Cerebellar cortex (tissue), 1 donor: ENCODE data around the gene ATP5F1E.

Source experiments
- DNase-seq: peaks from one replicate; pipeline ENCODE4 v3.0.0-alpha.2; 2015; ENCODE audit warnings: low spot score

The ATP5F1E gene

GRCh38 chr20:59032023-59032712 is at the start of gene ATP5F1E:
Gene ATP5F1E (minus strand): TSS chr20:59032335. CDS start chr20:59032251, 84 bp downstream.
- DNase-seq: peak; percentile 95

GRCh38 chr20:59081036-59081435 is 48.9 kb upstream of the ATP5F1E start:
- no peak for DNase-seq

GRCh38 chr20:59078231-59078630 is 46.1 kb upstream of the ATP5F1E start:
- DNase-seq: no peak

- no peak for DNase-seq
Observed at GRCh38 chr20:59077705-59078104, 45.6 kb upstream of the ATP5F1E start.

- DNase-seq: no peak
Observed at GRCh38 chr20:59075934-59076508, 43.9 kb upstream of the ATP5F1E start.

- no peak for DNase-seq
Observed at GRCh38 chr20:59074456-59074855, 42.3 kb upstream of the ATP5F1E start.

- DNase-seq: no peak
Observed at GRCh38 chr20:59073582-59073981, 41.4 kb upstream of the ATP5F1E start.

GRCh38 chr20:59071216-59071615 is 39.1 kb upstream of the ATP5F1E start:
- no peak for DNase-seq

GRCh38 chr20:59069026-59069425 is 36.9 kb upstream of the ATP5F1E start:
- DNase-seq: no peak

- DNase-seq: no peak
Observed at GRCh38 chr20:59068534-59068933, 36.4 kb upstream of the ATP5F1E start.

GRCh38 chr20:59064214-59064722 is 32.1 kb upstream of the ATP5F1E start:
- no peak for DNase-seq

GRCh38 chr20:59063358-59064213 is 31.5 kb upstream of the ATP5F1E start:
- DNase-seq: peak; percentile 46

GRCh38 chr20:59062081-59062480 is 29.9 kb upstream of the ATP5F1E start:
- no peak for DNase-seq

- no peak for DNase-seq
Observed at GRCh38 chr20:59055302-59055701, 23.2 kb upstream of the ATP5F1E start.

- no peak for DNase-seq
Observed at GRCh38 chr20:59051666-59052185, 19.6 kb upstream of the ATP5F1E start.

- no peak for DNase-seq
Observed at GRCh38 chr20:59050437-59050836, 18.3 kb upstream of the ATP5F1E start.

GRCh38 chr20:59048681-59049030 is 16.5 kb upstream of the ATP5F1E start:
- DNase-seq: no peak

GRCh38 chr20:59047938-59048680 is 16.0 kb upstream of the ATP5F1E start:
- DNase-seq: no peak

GRCh38 chr20:59046862-59047261 is 14.7 kb upstream of the ATP5F1E start:
- no peak for DNase-seq

GRCh38 chr20:59044796-59045195 is 12.7 kb upstream of the ATP5F1E start:
- DNase-seq: no peak

- no peak for DNase-seq
Observed at GRCh38 chr20:59044295-59044694, 12.2 kb upstream of the ATP5F1E start.

- DNase-seq: no peak
Observed at GRCh38 chr20:59043698-59044097, 11.6 kb upstream of the ATP5F1E start.
